PC-9 (cell line): ENCODE results near the gene ME2. TPM values are rescaled to one million over a fixed set of nuclear protein-coding genes. Genes with fewer than 3 reads are reported as not detected.

Source experiments
- BruUV-seq: library from RNA; stranded (reverse); fragments of 400-500 nt; replicated peaks from 2 replicates; lab custom pipeline; 2021; lab: Mats Ljungman, UMichigan
- CTCF ChIA-PET: fragments of 300-600 bp; sonication (Branson Sonifier 250); formaldehyde crosslinking; loops from one replicate; lab custom pipeline; 2022; ENCODE audit warnings: antibody characterized with exemption; lab: Charles Lee
- POLR2A ChIA-PET: fragments of 300-600 bp; sonication (Branson Sonifier 250); formaldehyde crosslinking; loops from one replicate; lab custom pipeline; 2022; ENCODE audit warnings: antibody characterized with exemption; ENCODE audit not compliant: unreplicated experiment; lab: Charles Lee
- DNase-seq, 2 experiments: peaks; one replicate each; pipeline versions ENCODE4 v3.0.0 to v3.0.0-alpha.2; 2015 to 2022; ENCODE audit warnings: mixed read lengths in 1 of 2
- H2AFZ ChIP-seq: fragments of 200-600 bp; sonication (generic); 2 replicates; pipeline ENCODE4 v1.8.1; 2017; ENCODE audit warnings: antibody characterized with exemption
- H3F3A ChIP-seq: fragments of 200-600 bp; sonication (generic); 2 replicates; pipeline ENCODE4 v1.8.1; 2017; ENCODE audit warnings: antibody characterized with exemption, mild to moderate bottlenecking, low read depth; ENCODE audit not compliant: insufficient read depth
- H3K27ac ChIP-seq: fragments of 200-600 bp; sonication (generic); 2 replicates; pipeline ENCODE4 v1.6.1; 2016; ENCODE audit warnings: mixed run types
- H3K27me3 ChIP-seq: fragments of 200-600 bp; sonication (generic); 2 replicates; pipeline ENCODE4 v1.6.1; 2016; ENCODE audit warnings: low read depth, mixed run types; ENCODE audit not compliant: insufficient read depth
- H3K36me3 ChIP-seq: fragments of 200-600 bp; sonication (generic); 2 replicates; pipeline ENCODE4 v1.6.1; 2016; ENCODE audit warnings: low read depth, mixed run types
- H3K4me1 ChIP-seq: fragments of 200-600 bp; sonication (generic); replicated peaks from 2 replicates; pipeline ENCODE4 v1.6.1; 2016; ENCODE audit warnings: mixed run types; ENCODE audit not compliant: insufficient read depth
- H3K4me2 ChIP-seq: fragments of 200-600 bp; sonication (generic); 2 replicates; pipeline ENCODE4 v1.6.1; 2017; ENCODE audit warnings: mixed run types
- H3K4me3 ChIP-seq: fragments of 200-600 bp; sonication (generic); 2 replicates; pipeline ENCODE4 v1.6.1; 2016; ENCODE audit warnings: mixed run types
- H3K79me2 ChIP-seq: fragments of 200-600 bp; sonication (generic); 2 replicates; pipeline ENCODE4 v1.6.1; 2017; ENCODE audit warnings: low read depth, mixed run types
- H3K9me2 ChIP-seq: fragments of 200-600 bp; sonication (generic); 2 replicates; pipeline ENCODE4 v1.8.1; 2017; ENCODE audit warnings: mild to moderate bottlenecking; ENCODE audit not compliant: insufficient read depth
- H3K9me3 ChIP-seq: fragments of 200-600 bp; sonication (generic); 2 replicates; pipeline ENCODE4 v1.8.1; 2016; ENCODE audit warnings: low read depth; ENCODE audit not compliant: insufficient read depth
- H4K20me1 ChIP-seq: fragments of 200-600 bp; sonication (generic); 2 replicates; pipeline ENCODE4 v1.8.1; 2017; ENCODE audit not compliant: insufficient read depth
- CTCF ChIP-seq: fragments of 200-600 bp; sonication (generic); conservative IDR thresholded peaks from 2 replicates; pipeline ENCODE4 v1.6.1; 2017; ENCODE audit warnings: mixed run types, antibody characterized with exemption, mild to moderate bottlenecking, moderate library complexity
- EZH2 ChIP-seq: fragments of 200-600 bp; sonication (generic); IDR thresholded peaks from 2 replicates; pipeline ENCODE4 v1.8.0; 2017; ENCODE audit warnings: antibody characterized with exemption, low read depth
- intact Hi-C: fragments of 100-400 bp; cut with micrococcal nuclease; formaldehyde crosslinking; loops from one replicate; pipeline ENCODE4 v1.10.0; 2022; ENCODE audit not compliant: unreplicated experiment
- total RNA-seq: library from RNA; stranded (reverse); gene quantifications from 2 replicates; pipeline ENCODE4 v1.2.3, GENCODE V29; 2021

The ME2 gene
- total RNA-seq, 1 experiment from 2014 or later, result 27.9 TPM

GRCh38 chr18:50869150-50869549, 9.8 kb upstream of the ME2 start:
- H3K79me2 ChIP-seq, result no peaks in the 10 kb centered on the region
- peaks cover 23% of the 10 kb centered on the region for H3F3A ChIP-seq
- H3K27me3 ChIP-seq, result no peaks in the 10 kb centered on the region
- no peak overlapping the region for H2AFZ ChIP-seq
- ChIA-PET CTCF (no interaction called here), POLR2A (interaction anchor here (0.7 kb wide), 1 partner anchor 10 kb away, joined by 3 read pairs; the partner anchor contains the start of gene ME2)
- no peak overlapping the region for H3K4me3 ChIP-seq
- no peaks in the 10 kb centered on the region for H3K9me2 ChIP-seq
- no peaks in the 10 kb centered on the region for H3K36me3 ChIP-seq
- H3K4me1 ChIP-seq, result peaks cover 35% of the 10 kb centered on the region
- no TSS peak for BruUV-seq
- intact Hi-C loops, result no loop called here
- TF ChIP-seq EZH2 (no peak), CTCF (no peak)
- 0 out of 2 replicates have a peak overlapping the region, but pooled peaks have one; percentile 47 for H3K4me2 ChIP-seq
- H3K27ac ChIP-seq, result no peak overlapping the region
- DNase-seq, result no peak
- H3K9me3 ChIP-seq, result no peaks in the 10 kb centered on the region
- H4K20me1 ChIP-seq, result no peaks in the 10 kb centered on the region

GRCh38 chr18:50870138-50870845, 8.6 kb upstream of the ME2 start:
- no peaks in the 10 kb centered on the region for H4K20me1 ChIP-seq
- TF ChIP-seq EZH2 (no peak), CTCF (no peak)
- BruUV-seq, result no TSS peak
- DNase-seq, result peak; percentile 55 to 96
- H3F3A ChIP-seq, result peaks cover 23% of the 10 kb centered on the region
- H2AFZ ChIP-seq, result no peak overlapping the region
- H3K4me3 ChIP-seq, result no peak overlapping the region
- peak overlapping the region; percentile 83 for H3K27ac ChIP-seq
- no peaks in the 10 kb centered on the region for H3K9me2 ChIP-seq
- ChIA-PET CTCF (no interaction called here), POLR2A (interaction anchor here (0.5 kb wide), 1 partner anchor 181 kb away, joined by 3 read pairs; no protein-coding TSS in a partner anchor)
- H3K79me2 ChIP-seq, result no peaks in the 10 kb centered on the region
- H3K27me3 ChIP-seq, result no peaks in the 10 kb centered on the region
- peaks cover 35% of the 10 kb centered on the region for H3K4me1 ChIP-seq
- no peaks in the 10 kb centered on the region for H3K36me3 ChIP-seq
- no peaks in the 10 kb centered on the region for H3K9me3 ChIP-seq
- intact Hi-C loops, result no loop called here
- H3K4me2 ChIP-seq, result peak overlapping the region; percentile 60; the same call in 1 of the 2 replicates

GRCh38 chr18:50871846-50872245, 7.1 kb upstream of the ME2 start:
- Histone ChIP-seq H3F3A (peaks cover 23% of the 10 kb centered on the region), H4K20me1 (no peaks in the 10 kb centered on the region), H3K79me2 (no peaks in the 10 kb centered on the region), H3K36me3 (no peaks in the 10 kb centered on the region), H3K27ac (no peak overlapping the region), H3K4me2 (no peak overlapping the region), H2AFZ (no peak overlapping the region), H3K9me3 (no peaks in the 10 kb centered on the region), H3K27me3 (no peaks in the 10 kb centered on the region), H3K4me3 (no peak overlapping the region), H3K9me2 (no peaks in the 10 kb centered on the region), H3K4me1 (peaks cover 35% of the 10 kb centered on the region)
- peak in 1 of 2 experiments; percentile 43 for DNase-seq
- TF ChIP-seq EZH2, result no peak
- no peak for TF ChIP-seq CTCF
- BruUV-seq, result no TSS peak
- ChIA-PET POLR2A (interaction anchor here (0.6 kb wide), 1 partner anchor 1537 kb away, joined by 3 read pairs; no protein-coding TSS in a partner anchor), CTCF (no interaction called here)
- intact Hi-C loops, result no loop called here
